Measurements from ENCODE around the gene QRSL1.
"Not testable (repeated sequence)": the region's sequence is repeated elsewhere in the genome, so short reads cannot be mapped to it uniquely, and the experiment has no call there.

The QRSL1 gene

DNA sequence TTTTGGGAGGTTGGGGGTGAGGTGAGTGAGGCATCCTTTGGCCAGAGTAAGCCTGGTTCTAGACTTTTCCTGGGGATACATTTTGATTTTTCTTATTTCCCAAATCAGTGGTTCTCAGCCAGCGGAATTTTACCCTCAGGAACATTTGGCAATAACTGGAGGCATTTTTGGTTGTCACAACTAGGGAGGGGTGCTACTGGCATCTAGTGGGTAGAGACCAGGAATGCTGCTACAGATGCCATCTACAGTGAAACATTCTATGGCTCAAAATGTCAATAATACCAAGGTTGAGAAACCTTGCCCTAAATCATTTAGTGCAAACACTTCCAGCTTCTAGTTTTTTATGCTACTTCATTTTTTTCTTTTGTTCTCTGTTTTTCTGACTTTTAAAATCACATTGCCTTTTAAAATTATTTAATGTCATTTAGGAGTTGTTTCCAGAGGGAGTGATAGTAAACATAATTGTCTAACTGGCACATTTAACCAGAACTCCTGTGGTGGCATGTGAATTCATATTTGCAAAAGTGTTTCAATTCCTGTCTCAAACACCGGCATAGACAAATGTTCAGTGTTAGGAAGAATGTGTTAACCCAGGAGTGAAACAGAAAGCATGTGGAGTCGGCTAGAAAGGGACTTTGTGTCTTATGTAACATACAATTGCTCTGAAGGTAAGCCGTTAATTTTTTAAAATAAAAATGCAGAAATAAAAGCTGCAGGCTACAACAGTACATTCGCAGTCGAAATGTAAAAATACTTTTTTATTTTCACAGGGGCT lies 59.0 kb downstream of the QRSL1 start:
- DNase-seq, result peak; percentile 6

DNA sequence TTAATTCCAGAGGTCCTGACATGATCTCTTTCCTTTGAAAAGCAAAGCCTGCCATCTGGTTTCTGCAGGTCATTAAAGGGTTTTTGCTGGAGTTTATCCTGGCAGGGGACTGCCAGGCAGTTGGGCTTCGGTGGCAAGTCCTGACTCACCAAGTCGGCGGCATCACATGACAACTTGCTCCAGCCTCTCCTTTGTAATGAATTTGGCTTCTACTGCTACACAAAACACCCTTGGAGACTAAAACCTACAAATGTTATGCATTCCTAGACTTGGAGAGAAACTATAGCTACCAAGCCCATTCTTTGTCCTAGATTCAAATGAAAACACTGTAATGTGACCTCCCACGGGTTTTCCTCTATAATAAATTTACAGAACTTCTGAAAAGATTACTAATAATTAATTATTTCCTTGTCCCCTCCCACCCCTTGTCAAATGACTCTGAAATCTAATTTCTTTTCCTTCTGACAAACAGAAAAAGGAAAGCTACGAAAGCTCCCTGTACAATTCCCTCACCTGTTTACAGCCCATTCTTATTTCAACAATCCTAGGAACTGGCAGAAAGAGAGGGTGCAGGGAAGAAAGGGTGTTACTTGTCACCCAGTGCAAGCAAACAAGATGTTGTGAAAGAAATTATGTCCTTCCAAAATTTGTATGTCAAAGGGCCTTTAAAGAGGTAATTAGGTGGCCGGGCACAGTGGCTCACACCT lies 62.9 kb downstream of the QRSL1 start:
- DNase-seq, result peak; percentile 44

DNA sequence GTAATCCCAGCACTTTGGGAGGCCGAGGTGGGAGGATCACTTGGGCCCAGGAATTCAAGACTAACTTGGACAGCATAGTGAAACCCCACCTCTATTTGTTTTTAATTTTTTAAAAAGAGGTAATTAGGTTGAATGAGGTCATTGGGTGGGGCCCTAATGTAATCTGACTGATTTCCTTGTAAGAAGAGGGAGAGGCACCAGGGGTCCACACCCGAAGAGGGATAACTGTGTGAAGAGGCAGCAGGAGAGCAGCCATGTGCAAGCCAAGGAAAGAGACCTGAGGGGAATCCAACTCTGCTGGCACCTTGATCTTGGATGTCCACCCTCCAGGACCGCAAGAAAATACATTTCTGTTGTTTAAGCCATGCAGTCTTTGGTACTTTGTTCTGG lies 63.4 kb downstream of the QRSL1 start:
- DNase-seq, result peak; percentile 40

DNA sequence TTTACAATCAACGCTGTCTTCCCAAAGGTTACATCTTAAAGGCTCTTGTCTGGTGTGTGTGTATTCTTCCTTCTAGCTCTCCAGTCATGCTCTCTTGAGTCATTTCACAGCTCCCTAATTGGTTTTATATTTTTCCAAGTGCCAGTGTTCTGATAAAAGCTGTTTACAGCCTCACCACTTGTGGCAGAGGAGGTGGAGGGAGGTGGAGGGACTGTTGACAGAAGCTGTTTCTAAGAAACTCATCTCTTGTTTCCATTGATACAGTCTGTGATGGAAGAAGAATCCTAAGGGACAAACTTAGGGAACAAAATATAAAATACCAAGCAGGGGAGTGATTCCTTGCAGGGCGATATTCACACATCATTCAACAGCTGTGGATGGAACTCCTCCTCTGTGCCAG lies 64.0 kb downstream of the QRSL1 start:
- DNase-seq, result no peak

DNA sequence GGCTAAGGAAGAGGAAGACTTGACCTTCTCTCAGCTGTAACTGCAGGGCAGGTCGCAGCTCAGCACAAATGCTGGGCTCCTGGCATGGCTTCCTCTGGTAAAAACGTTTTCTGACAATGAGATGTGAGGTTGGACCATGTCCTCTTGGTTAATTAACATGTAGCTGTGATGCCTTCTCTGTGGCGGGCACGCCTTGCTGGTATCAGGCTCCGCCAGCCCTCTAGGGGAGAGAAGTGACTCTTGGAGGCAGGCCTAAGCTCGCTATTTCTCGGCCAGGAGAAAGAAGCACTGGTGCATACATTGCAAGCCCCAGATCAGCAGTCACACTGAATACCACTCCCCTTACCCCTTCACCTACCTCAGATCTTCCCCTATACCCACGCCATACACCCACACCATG lies 65.0 kb downstream of the QRSL1 start:
- no peak for DNase-seq

DNA sequence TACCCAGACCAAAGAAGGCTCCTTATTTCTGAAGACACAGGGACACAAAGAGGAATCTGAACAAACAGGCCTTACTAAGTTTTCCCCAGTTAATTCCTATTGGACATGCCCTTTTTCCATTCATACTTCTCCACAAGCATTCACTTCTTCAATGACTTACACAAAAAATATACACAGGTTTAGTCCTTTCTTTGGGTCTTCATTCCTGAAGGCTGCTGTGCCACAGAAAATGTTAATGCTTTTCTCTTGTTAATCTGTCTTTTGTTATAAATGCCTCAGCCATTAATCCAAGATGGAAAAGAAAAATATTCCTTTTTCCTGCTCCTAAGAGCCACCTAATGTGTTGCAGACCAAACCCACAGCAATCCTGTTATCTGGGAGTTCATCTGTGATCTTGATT lies 71.2 kb downstream of the QRSL1 start:
- no peak for DNase-seq

DNA sequence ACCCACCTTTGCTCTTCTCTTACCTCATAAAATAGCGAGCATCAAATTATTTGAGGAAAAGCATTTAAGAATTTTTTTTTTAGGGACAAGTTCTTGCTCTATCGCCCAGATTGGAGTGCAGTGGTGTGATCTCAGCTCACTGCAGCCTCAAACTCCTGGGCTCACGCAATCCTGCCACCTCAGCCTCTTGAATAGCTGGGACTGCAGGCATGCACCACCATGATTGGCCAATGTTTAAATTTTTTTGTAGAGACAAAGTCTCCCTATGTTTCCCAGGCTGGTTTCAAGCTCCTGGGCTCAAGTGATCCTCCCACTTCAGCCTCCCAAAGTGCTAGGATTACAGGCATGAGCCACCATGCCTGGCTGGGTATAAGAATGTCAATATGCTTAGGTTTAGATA lies 71.8 kb downstream of the QRSL1 start:
- not testable (repeated sequence) for DNase-seq

DNA sequence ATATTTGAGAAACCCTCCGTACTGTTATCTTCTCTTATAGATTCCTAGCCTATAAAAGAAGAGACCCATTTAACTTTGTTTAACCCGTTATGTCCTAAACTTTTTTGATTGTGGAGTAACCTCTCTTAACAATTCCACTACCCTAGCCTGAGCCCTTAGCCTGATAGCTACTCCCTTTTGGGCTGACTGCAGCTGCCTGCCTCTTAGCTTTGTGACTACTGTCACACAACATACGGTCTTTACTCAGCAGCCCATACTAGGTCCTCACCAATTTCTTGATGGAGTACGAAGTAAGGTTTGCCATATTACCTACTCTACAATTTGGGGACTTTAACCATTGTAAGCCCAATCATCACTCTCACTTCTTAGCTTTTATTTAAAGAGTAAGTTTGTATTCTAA lies 72.7 kb downstream of the QRSL1 start:
- DNase-seq, result peak; percentile 79

DNA sequence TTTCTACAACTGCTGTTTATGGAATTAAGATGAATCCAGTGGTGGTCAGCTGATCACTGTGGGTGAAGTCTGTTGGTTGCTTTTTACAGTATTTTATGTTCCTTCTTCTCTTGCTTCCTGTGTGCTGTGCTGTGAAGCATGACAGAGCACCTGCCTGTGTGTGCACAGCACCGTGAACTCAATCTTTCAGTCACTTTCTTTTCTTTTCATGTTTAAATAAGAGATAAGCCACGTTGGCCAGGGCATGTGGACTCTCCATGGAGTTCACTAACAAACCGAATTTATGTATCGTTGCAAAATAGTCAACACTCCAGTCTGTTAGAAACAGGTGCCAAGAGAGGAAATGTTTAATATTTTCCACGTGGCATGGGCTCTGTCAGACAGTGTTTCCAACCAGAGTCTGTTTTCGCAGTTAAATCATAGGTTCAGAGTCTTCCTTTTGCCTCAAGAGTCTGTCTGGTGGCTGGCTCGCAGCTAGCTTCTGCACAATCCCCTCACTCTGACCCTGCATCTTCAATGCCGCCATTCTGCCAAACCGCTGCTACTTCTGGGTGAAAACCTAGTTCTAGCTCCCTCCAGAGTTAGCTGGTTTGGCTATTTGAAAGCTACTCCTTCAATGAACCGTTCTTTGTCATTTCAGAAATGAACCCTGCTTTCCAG lies 73.2 kb downstream of the QRSL1 start:
- DNase-seq, result peak; percentile 98

DNA sequence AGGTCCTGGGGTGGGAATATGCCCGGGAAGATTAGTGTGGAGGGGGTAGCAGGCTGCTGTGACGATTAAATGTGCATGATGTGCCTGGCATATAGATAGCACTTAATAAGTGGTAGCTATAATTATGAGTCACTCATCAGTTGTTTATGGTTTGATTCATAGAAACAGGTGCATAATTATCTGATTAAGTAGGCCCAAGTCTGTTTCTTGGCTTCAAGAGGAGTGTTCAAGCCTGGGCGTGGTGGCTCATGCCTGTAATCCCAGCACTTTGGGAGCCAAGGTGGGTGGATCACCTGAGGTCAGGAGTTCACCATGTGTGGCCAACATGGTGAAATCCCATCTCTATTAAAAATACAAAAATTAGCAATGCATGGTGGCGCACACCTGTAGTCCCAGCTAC lies 74.9 kb downstream of the QRSL1 start:
- no peak for DNase-seq

DNA sequence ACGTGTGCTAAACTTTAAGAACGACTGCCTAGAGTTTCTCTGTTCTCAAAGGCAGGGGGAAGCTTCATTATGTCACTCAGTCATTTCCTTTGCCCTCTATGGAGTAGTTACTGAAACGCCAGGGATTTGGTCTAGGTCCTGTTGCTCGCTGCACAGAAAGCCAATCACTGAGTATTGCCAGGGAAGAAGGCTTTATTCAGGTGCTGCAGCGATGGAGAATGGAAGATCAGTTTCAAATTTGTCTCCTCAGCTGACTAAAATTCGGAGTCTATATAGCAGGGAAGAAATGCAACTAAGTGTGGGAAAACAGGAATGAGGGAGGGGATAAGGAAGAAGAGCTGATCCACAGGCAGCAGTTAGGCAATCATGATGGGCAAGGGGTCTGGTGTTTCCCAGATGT lies 75.8 kb downstream of the QRSL1 start:
- no peak for DNase-seq

DNA sequence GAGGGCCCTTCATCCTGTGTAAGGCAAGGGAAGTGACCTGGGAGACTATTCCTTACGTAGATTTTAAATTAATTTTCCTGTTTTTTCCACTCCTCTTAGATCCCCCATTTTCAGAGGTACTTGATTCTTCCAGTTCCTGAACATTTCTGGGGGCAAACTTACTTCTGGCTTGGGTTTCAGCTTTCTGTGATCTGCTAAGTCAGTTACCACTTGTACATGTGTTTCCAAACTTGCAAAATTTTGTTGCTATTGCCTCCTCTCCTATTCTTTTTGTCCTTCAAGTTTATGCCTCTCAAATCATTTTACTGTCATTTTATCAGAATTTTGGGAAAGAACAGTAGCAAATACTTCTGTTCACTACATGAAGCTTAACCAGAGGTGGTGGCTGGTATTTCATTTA lies 81.2 kb downstream of the QRSL1 start:
- no peak for DNase-seq

DNA sequence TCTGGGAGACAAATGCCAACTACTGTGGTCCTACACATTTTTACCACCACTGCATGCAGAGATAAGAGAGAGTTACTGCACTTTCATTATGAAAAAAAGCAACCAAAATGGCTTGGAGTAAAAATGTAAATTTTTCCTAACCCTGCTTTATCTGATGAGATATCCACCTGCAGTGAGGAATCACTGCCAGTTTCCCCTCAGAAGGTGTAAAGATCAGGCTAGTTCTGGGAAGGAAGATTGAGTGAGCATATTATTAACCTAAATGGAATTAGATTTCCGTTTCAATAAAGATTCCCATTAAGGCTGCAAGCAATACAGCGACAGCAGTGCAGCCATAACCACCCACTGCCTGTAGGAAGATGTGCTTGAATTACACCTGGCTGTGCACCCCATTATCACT lies 84.9 kb downstream of the QRSL1 start:
- DNase-seq, result peak; percentile 35

DNA sequence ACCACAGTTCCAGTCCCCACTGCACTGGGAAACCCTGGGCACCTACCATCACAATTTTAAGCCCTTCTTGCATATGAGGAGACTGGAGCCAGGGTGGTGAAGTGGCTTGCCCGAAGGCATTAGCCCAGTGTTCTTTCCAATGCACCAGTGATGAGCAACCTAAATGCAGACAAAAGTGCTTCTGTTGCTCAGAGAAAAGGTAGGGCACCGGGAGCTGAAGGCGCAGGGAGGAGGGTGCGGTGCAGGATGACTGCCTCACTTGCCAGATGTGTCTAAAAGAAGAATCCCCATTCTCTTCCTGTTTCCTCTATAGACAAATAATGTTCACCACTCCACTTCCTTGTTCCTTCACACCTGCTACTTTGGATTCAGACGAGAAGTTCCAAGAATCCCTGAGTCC lies 86.5 kb downstream of the QRSL1 start:
- DNase-seq, result peak; percentile 71

DNA sequence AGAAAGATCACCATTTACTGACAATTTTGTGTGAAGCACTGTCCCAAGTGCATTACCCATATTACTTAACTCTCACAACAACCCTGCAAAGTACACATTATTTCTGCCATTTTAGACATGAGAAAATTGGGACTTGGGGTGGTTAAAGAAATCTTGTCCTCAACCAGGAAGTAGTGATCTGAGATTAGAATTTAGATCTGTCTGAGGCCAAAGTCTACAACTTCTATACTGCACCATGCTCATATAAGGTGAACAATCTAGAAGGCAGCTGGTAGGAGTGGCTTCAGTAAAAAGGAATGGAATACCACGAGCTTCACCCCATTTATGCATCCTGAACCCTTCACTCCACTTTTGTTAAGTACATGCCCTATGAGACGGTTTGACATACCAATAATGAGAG lies 87.6 kb downstream of the QRSL1 start:
- DNase-seq, result no peak

All from NCI-H146 (cell line).